ENCODE results near the gene ZSCAN22. TPM values are rescaled to one million over a fixed set of nuclear protein-coding genes. Genes with fewer than 3 reads are reported as not detected.
"Not testable (repeated sequence)": the region's sequence is repeated elsewhere in the genome, so short reads cannot be mapped to it uniquely, and the experiment has no call there.

The ZSCAN22 gene
- total RNA-seq, 1 experiment from 2014 or later = 4.3 TPM

DNA sequence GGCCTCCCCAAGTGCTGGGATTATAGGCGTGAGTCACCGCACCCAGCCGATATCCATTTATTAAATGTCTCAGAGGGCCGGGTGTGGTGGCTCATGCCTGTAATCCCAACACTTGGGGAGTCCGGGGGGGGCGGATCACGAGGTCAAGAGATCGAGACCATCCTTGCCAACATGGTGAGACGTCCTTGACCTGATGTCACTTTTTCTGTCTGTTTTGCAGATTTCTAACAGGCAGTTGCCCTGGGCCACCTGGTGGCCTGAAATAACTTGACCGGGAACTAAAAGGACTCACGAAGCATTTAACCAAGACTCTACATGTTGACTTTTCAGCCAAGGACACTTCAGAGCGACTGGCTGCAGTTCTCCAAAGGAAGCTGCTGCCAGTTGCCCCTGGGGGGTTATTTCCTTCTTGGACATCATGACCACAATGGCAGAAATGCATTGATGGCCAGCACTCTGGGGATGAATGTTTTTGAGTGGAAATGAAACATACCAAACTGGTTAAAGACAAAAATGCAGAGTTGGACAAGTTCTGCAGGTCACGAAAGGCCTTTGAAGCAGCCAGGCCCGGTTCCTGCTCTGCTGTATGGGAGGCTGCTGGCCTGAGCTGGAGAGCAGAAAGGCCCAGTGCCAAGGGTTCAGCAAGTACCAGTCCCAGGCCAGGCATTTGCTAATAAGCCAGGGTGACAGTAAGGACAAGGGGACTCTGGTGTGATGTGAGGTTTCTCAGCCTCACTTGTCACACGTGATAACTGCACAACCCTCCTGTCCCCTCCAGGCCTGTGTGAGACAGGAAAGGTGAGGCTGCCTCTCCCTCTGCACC lies 45.7 kb downstream of the ZSCAN22 start:
- TF ChIP-seq, protein P1, sequence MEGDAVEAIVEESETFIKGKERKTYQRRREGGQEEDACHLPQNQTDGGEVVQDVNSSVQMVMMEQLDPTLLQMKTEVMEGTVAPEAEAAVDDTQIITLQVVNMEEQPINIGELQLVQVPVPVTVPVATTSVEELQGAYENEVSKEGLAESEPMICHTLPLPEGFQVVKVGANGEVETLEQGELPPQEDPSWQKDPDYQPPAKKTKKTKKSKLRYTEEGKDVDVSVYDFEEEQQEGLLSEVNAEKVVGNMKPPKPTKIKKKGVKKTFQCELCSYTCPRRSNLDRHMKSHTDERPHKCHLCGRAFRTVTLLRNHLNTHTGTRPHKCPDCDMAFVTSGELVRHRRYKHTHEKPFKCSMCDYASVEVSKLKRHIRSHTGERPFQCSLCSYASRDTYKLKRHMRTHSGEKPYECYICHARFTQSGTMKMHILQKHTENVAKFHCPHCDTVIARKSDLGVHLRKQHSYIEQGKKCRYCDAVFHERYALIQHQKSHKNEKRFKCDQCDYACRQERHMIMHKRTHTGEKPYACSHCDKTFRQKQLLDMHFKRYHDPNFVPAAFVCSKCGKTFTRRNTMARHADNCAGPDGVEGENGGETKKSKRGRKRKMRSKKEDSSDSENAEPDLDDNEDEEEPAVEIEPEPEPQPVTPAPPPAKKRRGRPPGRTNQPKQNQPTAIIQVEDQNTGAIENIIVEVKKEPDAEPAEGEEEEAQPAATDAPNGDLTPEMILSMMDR (IDR thresholded peaks at IDR 0.05; ENCODE audit: insufficient read depth in 1 of 2, low read depth in 1 of 2, low read length in 1 of 2, severe bottlenecking in 1 of 2, unreplicated experiment in 1 of 2) = peak; percentile 39 to 45
- no peak overlapping the region for H3K4me3 Mint-ChIP-seq (ENCODE audit: unreplicated experiment)
- POLR2A ChIA-PET = interaction anchor here (1.0 kb wide), 1 partner anchor 10 kb away, joined by 4 read pairs; the partner anchor contains the start of gene ZNF497

DNA sequence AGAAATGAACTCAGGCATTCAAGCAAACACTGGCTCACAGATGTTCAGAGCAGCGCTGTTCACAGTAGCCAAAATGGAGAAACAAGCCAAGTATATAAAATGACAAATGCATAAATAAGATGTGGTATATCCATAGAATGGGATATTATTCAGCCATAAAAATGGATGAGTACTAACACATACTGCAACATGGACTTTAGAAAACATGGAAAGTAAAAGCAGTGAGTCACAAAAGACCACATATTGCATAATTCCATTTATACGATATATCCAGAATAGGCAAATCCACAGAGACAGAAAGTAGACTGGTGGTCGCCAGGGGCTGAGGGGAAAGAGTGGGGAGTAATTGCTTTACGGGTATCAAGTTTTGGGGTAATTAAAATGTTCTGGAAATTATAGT lies 47.4 kb downstream of the ZSCAN22 start:
- no peak for DNase-seq
- intact Hi-C loops (cut with micrococcal nuclease; ENCODE audit: unreplicated experiment) = no loop called here
- CTCF ChIA-PET = interaction anchor here (1.8 kb wide), 1 partner anchor 12 kb away, joined by 4 read pairs; the partner anchor contains the start of gene ZNF497
- H3K27me3 Mint-ChIP-seq (ENCODE audit: insufficient read depth, unreplicated experiment) = no peaks in the 10 kb centered on the region
- no peak overlapping the region for H3K27ac Mint-ChIP-seq (ENCODE audit: unreplicated experiment)
- no peaks in the 10 kb centered on the region for H3K9me3 ChIP-seq
- H3K36me3 Mint-ChIP-seq (ENCODE audit: insufficient read depth, unreplicated experiment) = peaks cover 4% of the 10 kb centered on the region
- no peak overlapping the region for H3K4me3 Mint-ChIP-seq (ENCODE audit: unreplicated experiment)
- TF ChIP-seq, protein P1 (IDR thresholded peaks at IDR 0.05; ENCODE audit: insufficient read depth in 1 of 2, low read depth in 1 of 2, low read length in 1 of 2, severe bottlenecking in 1 of 2, unreplicated experiment in 1 of 2) = no peak
- no peaks in the 10 kb centered on the region for H3K36me3 ChIP-seq (ENCODE audit: control insufficient read depth, insufficient read depth, low read length)
- H3K27me3 ChIP-seq (replicated peaks; ENCODE audit: control insufficient read depth, insufficient read depth, low read length) = no peaks in the 10 kb centered on the region
- no peaks in the 10 kb centered on the region for H3K4me1 ChIP-seq
- H3K9me3 Mint-ChIP-seq (ENCODE audit: unreplicated experiment) = no peaks in the 10 kb centered on the region
- no TSS peak for BruUV-seq (replicated peaks)
- POLR2A ChIA-PET = no interaction called here
- no peaks in the 10 kb centered on the region for H3K4me1 Mint-ChIP-seq (ENCODE audit: low read depth, unreplicated experiment)
- H3K4me3 ChIP-seq (ENCODE audit: low read depth, low read length) = no peak overlapping the region

More for the DNA sequence above, 45.7 kb downstream of the ZSCAN22 start:
- Mint-ChIP-seq H3K36me3 (ENCODE audit: insufficient read depth, unreplicated experiment) (peaks cover 6% of the 10 kb centered on the region), H3K4me1 (ENCODE audit: low read depth, unreplicated experiment) (no peaks in the 10 kb centered on the region), H3K9me3 (ENCODE audit: unreplicated experiment) (no peaks in the 10 kb centered on the region), H3K27ac (ENCODE audit: unreplicated experiment) (no peak overlapping the region), H3K27me3 (ENCODE audit: insufficient read depth, unreplicated experiment) (no peaks in the 10 kb centered on the region)
- DNase-seq = peak in 1 of 2 experiments; percentile 26
- Histone ChIP-seq H3K9me3 (no peaks in the 10 kb centered on the region), H3K4me1 (no peaks in the 10 kb centered on the region), H3K4me3 (ENCODE audit: low read depth, low read length) (no peak overlapping the region), H3K27me3 (replicated peaks; ENCODE audit: control insufficient read depth, insufficient read depth, low read length) (no peaks in the 10 kb centered on the region), H3K36me3 (ENCODE audit: control insufficient read depth, insufficient read depth, low read length) (no peaks in the 10 kb centered on the region)
- intact Hi-C loops (cut with micrococcal nuclease; ENCODE audit: unreplicated experiment) = loop anchor here (2.0 kb wide), 1 partner anchor 46 kb away; the partner anchor contains the start of gene ZSCAN22
- no TSS peak for BruUV-seq (replicated peaks)
- CTCF ChIA-PET = interaction anchor here (1.8 kb wide), 1 partner anchor 10 kb away, joined by 4 read pairs; the partner anchor contains the start of gene ZNF497

GRCh38 chr19:58376724-58377123 lies 49.9 kb downstream of the ZSCAN22 start:
- H3K4me1 Mint-ChIP-seq (ENCODE audit: low read depth, unreplicated experiment); H3K36me3 ChIP-seq (ENCODE audit: control insufficient read depth, insufficient read depth, low read length); CTCF ChIA-PET; H3K9me3 Mint-ChIP-seq (ENCODE audit: unreplicated experiment); H3K4me3 Mint-ChIP-seq (ENCODE audit: unreplicated experiment); H3K4me3 ChIP-seq (ENCODE audit: low read depth, low read length); H3K4me1 ChIP-seq; H3K9me3 ChIP-seq; H3K27ac Mint-ChIP-seq (ENCODE audit: unreplicated experiment); intact Hi-C loops (cut with micrococcal nuclease; ENCODE audit: unreplicated experiment); H3K27me3 Mint-ChIP-seq (ENCODE audit: insufficient read depth, unreplicated experiment); BruUV-seq (replicated peaks); DNase-seq; POLR2A ChIA-PET; H3K27me3 ChIP-seq (replicated peaks; ENCODE audit: control insufficient read depth, insufficient read depth, low read length): not testable (repeated sequence)
- H3K36me3 Mint-ChIP-seq (ENCODE audit: insufficient read depth, unreplicated experiment) = peaks cover 14% of the 10 kb centered on the region

Data from Caco-2 (cell line).